T-helper 2 cell treated with Interferon-gamma antibody and Interleukin-4, amounts not matched to agents 5 μg/mL and 100 μg/mL, for 36 hours (primary cell): ENCODE measurements around the gene ERBIN.

Experiments used
- DNase-seq: peaks from one replicate; pipeline ENCODE4 v3.0.0; 2021; ENCODE audit warnings: low spot score
- H3K27ac Mint-ChIP-seq: one replicate; pipeline ENCODE4 v1.8.0; 2021; ENCODE audit warnings: mild to moderate bottlenecking, mixed read lengths
- H3K27me3 Mint-ChIP-seq: one replicate; pipeline ENCODE4 v1.8.0; 2021; ENCODE audit warnings: low read depth, mixed read lengths
- H3K36me3 Mint-ChIP-seq: one replicate; pipeline ENCODE4 v1.8.0; 2021; ENCODE audit warnings: low read depth, mixed read lengths
- H3K4me1 Mint-ChIP-seq: one replicate; pipeline ENCODE4 v1.8.0; 2021; ENCODE audit warnings: low read depth, mixed read lengths
- H3K4me3 Mint-ChIP-seq: one replicate; pipeline ENCODE4 v1.8.0; 2022; ENCODE audit warnings: mild to moderate bottlenecking, moderate library complexity, mixed read lengths
- H3K9me3 Mint-ChIP-seq: one replicate; pipeline ENCODE4 v1.8.0; 2021; ENCODE audit warnings: mixed read lengths

The ERBIN gene

GRCh38 chr5:65926893-65927292 lies 518 bp downstream of the ERBIN start:
- peaks cover 22% of the 10 kb centered on the region for H3K27me3 Mint-ChIP-seq
- peaks cover 22% of the 10 kb centered on the region for H3K4me1 Mint-ChIP-seq
- no peaks in the 10 kb centered on the region for H3K9me3 Mint-ChIP-seq
- H3K27ac Mint-ChIP-seq, result peak overlapping the region; percentile 94
- peak overlapping the region; percentile 99 for H3K4me3 Mint-ChIP-seq
- H3K36me3 Mint-ChIP-seq, result peaks cover 17% of the 10 kb centered on the region
- no peak for DNase-seq

- peak; percentile 17 for DNase-seq
- H3K27me3 Mint-ChIP-seq, result peaks cover 19% of the 10 kb centered on the region
- H3K4me1 Mint-ChIP-seq, result peaks cover 25% of the 10 kb centered on the region
- H3K9me3 Mint-ChIP-seq, result no peaks in the 10 kb centered on the region
- peaks cover 17% of the 10 kb centered on the region for H3K36me3 Mint-ChIP-seq
- peak overlapping the region; percentile 99 for H3K4me3 Mint-ChIP-seq
- peak overlapping the region; percentile 94 for H3K27ac Mint-ChIP-seq
Observed at GRCh38 chr5:65927503-65928321, 1.3 kb downstream of the ERBIN start.

GRCh38 chr5:65928322-65928752 lies 2.0 kb downstream of the ERBIN start:
- peaks cover 15% of the 10 kb centered on the region for H3K27me3 Mint-ChIP-seq
- H3K36me3 Mint-ChIP-seq, result peaks cover 20% of the 10 kb centered on the region
- peak overlapping the region; percentile 94 for H3K27ac Mint-ChIP-seq
- DNase-seq, result no peak
- H3K4me1 Mint-ChIP-seq, result peaks cover 31% of the 10 kb centered on the region
- no peaks in the 10 kb centered on the region for H3K9me3 Mint-ChIP-seq
- H3K4me3 Mint-ChIP-seq, result peak overlapping the region; percentile 99

- Mint-ChIP-seq H3K9me3 (no peaks in the 10 kb centered on the region), H3K27me3 (peaks cover 10% of the 10 kb centered on the region), H3K36me3 (peaks cover 20% of the 10 kb centered on the region), H3K27ac (no peak overlapping the region), H3K4me1 (peaks cover 31% of the 10 kb centered on the region), H3K4me3 (peak overlapping the region; percentile 99)
- DNase-seq, result no peak
Observed at GRCh38 chr5:65928860-65929259, 2.5 kb downstream of the ERBIN start.

- H3K4me3 Mint-ChIP-seq, result no peak overlapping the region
- H3K9me3 Mint-ChIP-seq, result no peaks in the 10 kb centered on the region
- H3K36me3 Mint-ChIP-seq, result peaks cover 27% of the 10 kb centered on the region
- no peak for DNase-seq
- H3K4me1 Mint-ChIP-seq, result peaks cover 30% of the 10 kb centered on the region
- H3K27me3 Mint-ChIP-seq, result no peaks in the 10 kb centered on the region
- no peak overlapping the region for H3K27ac Mint-ChIP-seq
Observed at GRCh38 chr5:65932676-65933075, 6.3 kb downstream of the ERBIN start.

- no peak for DNase-seq
- peaks cover 4% of the 10 kb centered on the region for H3K9me3 Mint-ChIP-seq
- H3K4me3 Mint-ChIP-seq, result no peak overlapping the region
- H3K27me3 Mint-ChIP-seq, result no peaks in the 10 kb centered on the region
- H3K36me3 Mint-ChIP-seq, result peaks cover 32% of the 10 kb centered on the region
- peaks cover 30% of the 10 kb centered on the region for H3K4me1 Mint-ChIP-seq
- no peak overlapping the region for H3K27ac Mint-ChIP-seq
Observed at GRCh38 chr5:65933295-65933694, 6.9 kb downstream of the ERBIN start.

- Mint-ChIP-seq H3K9me3 (peaks cover 5% of the 10 kb centered on the region), H3K27me3 (no peaks in the 10 kb centered on the region), H3K36me3 (peaks cover 28% of the 10 kb centered on the region), H3K4me1 (peaks cover 7% of the 10 kb centered on the region), H3K4me3 (no peak overlapping the region), H3K27ac (no peak overlapping the region)
- no peak for DNase-seq
Observed at GRCh38 chr5:65938256-65938655, 11.9 kb downstream of the ERBIN start.

GRCh38 chr5:65943771-65944170 lies 17.4 kb downstream of the ERBIN start:
- DNase-seq, result no peak
- Mint-ChIP-seq H3K27me3 (no peaks in the 10 kb centered on the region), H3K4me1 (peaks cover 4% of the 10 kb centered on the region), H3K4me3 (no peak overlapping the region), H3K9me3 (no peaks in the 10 kb centered on the region), H3K27ac (no peak overlapping the region), H3K36me3 (peaks cover 26% of the 10 kb centered on the region)

- Mint-ChIP-seq H3K36me3 (peaks cover 20% of the 10 kb centered on the region), H3K27ac (no peak overlapping the region), H3K4me3 (no peak overlapping the region), H3K9me3 (no peaks in the 10 kb centered on the region), H3K4me1 (peaks cover 4% of the 10 kb centered on the region), H3K27me3 (no peaks in the 10 kb centered on the region)
- no peak for DNase-seq
Observed at GRCh38 chr5:65946198-65946745, 19.9 kb downstream of the ERBIN start.

- Mint-ChIP-seq H3K4me1 (peaks cover 6% of the 10 kb centered on the region), H3K27me3 (no peaks in the 10 kb centered on the region), H3K9me3 (no peaks in the 10 kb centered on the region), H3K4me3 (no peak overlapping the region), H3K36me3 (peaks cover 21% of the 10 kb centered on the region), H3K27ac (no peak overlapping the region)
- no peak for DNase-seq
Observed at GRCh38 chr5:65948115-65948747, 21.9 kb downstream of the ERBIN start.

GRCh38 chr5:65951330-65951729 lies 25.0 kb downstream of the ERBIN start:
- no peak overlapping the region for H3K4me3 Mint-ChIP-seq
- no peaks in the 10 kb centered on the region for H3K27me3 Mint-ChIP-seq
- no peaks in the 10 kb centered on the region for H3K9me3 Mint-ChIP-seq
- DNase-seq, result no peak
- H3K27ac Mint-ChIP-seq, result no peak overlapping the region
- H3K4me1 Mint-ChIP-seq, result peaks cover 2% of the 10 kb centered on the region
- H3K36me3 Mint-ChIP-seq, result peaks cover 14% of the 10 kb centered on the region

- Mint-ChIP-seq H3K9me3 (no peaks in the 10 kb centered on the region), H3K4me1 (peaks cover 2% of the 10 kb centered on the region), H3K4me3 (no peak overlapping the region), H3K27ac (no peak overlapping the region), H3K36me3 (peaks cover 9% of the 10 kb centered on the region), H3K27me3 (no peaks in the 10 kb centered on the region)
- DNase-seq, result no peak
Observed at GRCh38 chr5:65952259-65952658, 25.9 kb downstream of the ERBIN start.

GRCh38 chr5:65954200-65954599 lies 27.8 kb downstream of the ERBIN start:
- Mint-ChIP-seq H3K27ac (peak overlapping the region; percentile 3), H3K4me1 (peaks cover 2% of the 10 kb centered on the region)

GRCh38 chr5:65955746-65956145 lies 29.4 kb downstream of the ERBIN start:
- Mint-ChIP-seq H3K4me1 (peaks cover 8% of the 10 kb centered on the region), H3K9me3 (no peaks in the 10 kb centered on the region), H3K36me3 (peaks cover 10% of the 10 kb centered on the region), H3K27me3 (no peaks in the 10 kb centered on the region), H3K4me3 (no peak overlapping the region), H3K27ac (no peak overlapping the region)
- DNase-seq, result no peak

More at GRCh38 chr5:65954200-65954599, 27.8 kb downstream of the ERBIN start:
- DNase-seq, result no peak
- Mint-ChIP-seq H3K9me3 (no peaks in the 10 kb centered on the region), H3K36me3 (peaks cover 9% of the 10 kb centered on the region), H3K4me3 (no peak overlapping the region), H3K27me3 (no peaks in the 10 kb centered on the region)
